ENCODE data around the gene SREK1.

GRCh38 chr5:66203531-66203930, 59.4 kb downstream of the SREK1 start:
- TF ChIP-seq POLR2AphosphoS5 (IDR thresholded peaks at IDR 0.05; ENCODE audit: low read depth, low read length), result no peak
- no peak for TF ChIP-seq CTCF (IDR thresholded peaks at IDR 0.05; ENCODE audit: control extremely low read depth in 1 of 3, insufficient read depth in 1 of 3, low read depth in 1 of 3, low read length in 3 of 3)
- TF ChIP-seq RAD21 (IDR thresholded peaks at IDR 0.05 in 1 of 2, conservative IDR thresholded peaks at IDR 0.05 in 1 of 2; ENCODE audit: low read depth in 2 of 2, low read length in 2 of 2), result no peak
- no peak for TF ChIP-seq E2F6 (IDR thresholded peaks at IDR 0.05)
- no peak for TF ChIP-seq HDAC6 (IDR thresholded peaks at IDR 0.05; ENCODE audit: low read depth, low read length)
- no peak for TF ChIP-seq SUZ12 (IDR thresholded peaks at IDR 0.05; ENCODE audit: low read length)
- no peak for TF ChIP-seq BACH1 (IDR thresholded peaks at IDR 0.05; ENCODE audit: low read length)
- TF ChIP-seq EZH2 (IDR thresholded peaks at IDR 0.05; ENCODE audit: low read depth, low read length, severe bottlenecking), result no peak
- TF ChIP-seq NRF1 (IDR thresholded peaks at IDR 0.05; ENCODE audit: low read depth, low read length), result no peak
- TF ChIP-seq SP2 (IDR thresholded peaks at IDR 0.05; ENCODE audit: low read length), result no peak
- TF ChIP-seq CREB1 (IDR thresholded peaks at IDR 0.05), result no peak
- no peak for TF ChIP-seq EP300 (IDR thresholded peaks at IDR 0.05; ENCODE audit: borderline replicate concordance in 1 of 2, low read depth in 2 of 2, low read length in 2 of 2)
- TF ChIP-seq JUND (IDR thresholded peaks at IDR 0.05; ENCODE audit: low read length), result no peak
